Right lobe of liver (tissue), 4 donors: ENCODE measurements around the gene PACRGL.

Source experiments
- POLR2A ChIP-seq: fragments of 450-650 bp; IDR thresholded peaks from one replicate; pipeline ENCODE4 v1.6.1; 2017; ENCODE audit warnings: antibody characterized with exemption, mild to moderate bottlenecking
- TF ChIP-seq, protein P1 (sequence below), 4 donors: fragments of 200-600 bp in 3 of 4; fragments of 450-650 bp in 1 of 4; IDR thresholded peaks; one replicate each; pipeline versions ENCODE4 v1.5.1 to v1.8.0; 2016 to 2022; ENCODE audit warnings: antibody characterized with exemption in 4 of 4, mild to moderate bottlenecking in 2 of 4
- donor health status: DM: no; HTN: no; CAD: no.
- donor health status: DM: no; HTN: no; CAD: no.
- donor health status: DM: no; HTN: yes; CAD: no.

DNA sequence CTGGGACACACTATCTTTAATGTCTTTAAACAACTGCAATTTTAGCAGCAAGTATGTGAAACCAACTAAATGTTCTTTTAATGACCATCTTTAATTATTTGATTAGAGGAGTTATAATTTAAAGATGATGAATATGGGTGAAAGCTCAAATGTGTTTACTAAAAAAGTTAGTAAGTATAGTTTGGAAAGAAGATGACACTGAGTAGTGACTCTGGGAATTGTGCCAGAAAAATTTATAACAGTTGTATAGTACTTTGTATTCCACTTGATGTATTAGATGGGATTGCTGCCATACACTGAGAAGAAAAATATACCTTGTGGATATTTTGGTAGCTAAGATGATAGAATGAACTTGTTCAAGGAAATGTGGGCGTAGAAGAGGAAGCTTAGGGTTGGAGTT, 19.5 kb upstream of the PACRGL start:
- TF ChIP-seq, protein P1, sequence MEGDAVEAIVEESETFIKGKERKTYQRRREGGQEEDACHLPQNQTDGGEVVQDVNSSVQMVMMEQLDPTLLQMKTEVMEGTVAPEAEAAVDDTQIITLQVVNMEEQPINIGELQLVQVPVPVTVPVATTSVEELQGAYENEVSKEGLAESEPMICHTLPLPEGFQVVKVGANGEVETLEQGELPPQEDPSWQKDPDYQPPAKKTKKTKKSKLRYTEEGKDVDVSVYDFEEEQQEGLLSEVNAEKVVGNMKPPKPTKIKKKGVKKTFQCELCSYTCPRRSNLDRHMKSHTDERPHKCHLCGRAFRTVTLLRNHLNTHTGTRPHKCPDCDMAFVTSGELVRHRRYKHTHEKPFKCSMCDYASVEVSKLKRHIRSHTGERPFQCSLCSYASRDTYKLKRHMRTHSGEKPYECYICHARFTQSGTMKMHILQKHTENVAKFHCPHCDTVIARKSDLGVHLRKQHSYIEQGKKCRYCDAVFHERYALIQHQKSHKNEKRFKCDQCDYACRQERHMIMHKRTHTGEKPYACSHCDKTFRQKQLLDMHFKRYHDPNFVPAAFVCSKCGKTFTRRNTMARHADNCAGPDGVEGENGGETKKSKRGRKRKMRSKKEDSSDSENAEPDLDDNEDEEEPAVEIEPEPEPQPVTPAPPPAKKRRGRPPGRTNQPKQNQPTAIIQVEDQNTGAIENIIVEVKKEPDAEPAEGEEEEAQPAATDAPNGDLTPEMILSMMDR (IDR thresholded peaks at IDR 0.05): no peak
- no peak for TF ChIP-seq POLR2A
